Ovary (tissue), 3 donors: ENCODE data around the gene ZNF629.

Experiments used
- EP300 ChIP-seq: sonication (generic); formaldehyde crosslinking; IDR thresholded peaks from one replicate; pipeline ENCODE4 v1.6.1; 2017; ENCODE audit warnings: antibody characterized with exemption
- POLR2A ChIP-seq: fragments of 450-650 bp; IDR thresholded peaks from one replicate; pipeline ENCODE4 v1.6.1; 2017; ENCODE audit warnings: antibody characterized with exemption, mild to moderate bottlenecking, moderate library complexity
- TF ChIP-seq, protein P1 (sequence below), 3 donors: fragments of 450-650 bp in 2 of 3; fragments of 200-600 bp in 1 of 3; IDR thresholded peaks; one replicate each; pipeline versions ENCODE4 v1.5.1 to v1.8.0; 2016 to 2022; ENCODE audit warnings: antibody characterized with exemption in 3 of 3, mild to moderate bottlenecking in 1 of 3
- donor health status: DM: no; HTN: no; CAD: no.

GRCh38 chr16:30747331-30747730 lies 39.7 kb downstream of the ZNF629 start:
- TF ChIP-seq POLR2A: no peak
- TF ChIP-seq EP300: no peak
- TF ChIP-seq, protein P1, sequence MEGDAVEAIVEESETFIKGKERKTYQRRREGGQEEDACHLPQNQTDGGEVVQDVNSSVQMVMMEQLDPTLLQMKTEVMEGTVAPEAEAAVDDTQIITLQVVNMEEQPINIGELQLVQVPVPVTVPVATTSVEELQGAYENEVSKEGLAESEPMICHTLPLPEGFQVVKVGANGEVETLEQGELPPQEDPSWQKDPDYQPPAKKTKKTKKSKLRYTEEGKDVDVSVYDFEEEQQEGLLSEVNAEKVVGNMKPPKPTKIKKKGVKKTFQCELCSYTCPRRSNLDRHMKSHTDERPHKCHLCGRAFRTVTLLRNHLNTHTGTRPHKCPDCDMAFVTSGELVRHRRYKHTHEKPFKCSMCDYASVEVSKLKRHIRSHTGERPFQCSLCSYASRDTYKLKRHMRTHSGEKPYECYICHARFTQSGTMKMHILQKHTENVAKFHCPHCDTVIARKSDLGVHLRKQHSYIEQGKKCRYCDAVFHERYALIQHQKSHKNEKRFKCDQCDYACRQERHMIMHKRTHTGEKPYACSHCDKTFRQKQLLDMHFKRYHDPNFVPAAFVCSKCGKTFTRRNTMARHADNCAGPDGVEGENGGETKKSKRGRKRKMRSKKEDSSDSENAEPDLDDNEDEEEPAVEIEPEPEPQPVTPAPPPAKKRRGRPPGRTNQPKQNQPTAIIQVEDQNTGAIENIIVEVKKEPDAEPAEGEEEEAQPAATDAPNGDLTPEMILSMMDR (IDR thresholded peaks at IDR 0.05): no peak
